SK-N-MC (cell line): Measurements from ENCODE around the gene SMTN.
"Not testable (repeated sequence)": the region's sequence is repeated elsewhere in the genome, so short reads cannot be mapped to it uniquely, and the experiment has no call there.

Experiments used
- DNase-seq: peaks from one replicate; pipeline ENCODE4 v3.0.0-alpha.2; 2011; ENCODE audit warnings: low read depth, low spot score
- H3K27ac ChIP-seq: fragments of 200-600 bp; sonication (generic); 2 replicates; pipeline ENCODE4 v1.5.1; 2016; ENCODE audit warnings: mixed run types
- H3K36me3 ChIP-seq: fragments of 200-600 bp; sonication (generic); 2 replicates; pipeline ENCODE4 v1.6.1; 2017; ENCODE audit warnings: antibody characterized with exemption, low read length, mixed read lengths; ENCODE audit not compliant: insufficient read depth
- H3K4me3 ChIP-seq: fragments of 200-600 bp; sonication (generic); 2 replicates; pipeline ENCODE4 v1.5.1; 2016
- H3K9ac ChIP-seq: fragments of 200-600 bp; sonication (generic); 2 replicates; pipeline ENCODE4 v1.8.0; 2017; ENCODE audit warnings: mixed run types, mixed read lengths; ENCODE audit not compliant: insufficient read length
- H3K9me3 ChIP-seq: fragments of 200-600 bp; sonication (generic); 2 replicates; pipeline ENCODE4 v1.6.1; 2017; ENCODE audit warnings: low read depth, mild to moderate bottlenecking, antibody characterized with exemption, low read length, moderate library complexity, mixed read lengths
- EZH2 ChIP-seq: fragments of 200-600 bp; sonication (generic); IDR thresholded peaks from one replicate; pipeline ENCODE4 v1.6.1; 2017; ENCODE audit warnings: antibody characterized with exemption
- FOXP2 ChIP-seq: optimal IDR thresholded peaks from 2 replicates; pipeline ENCODE3; 2011; ENCODE audit warnings: mild to moderate bottlenecking, moderate library complexity; ENCODE audit not compliant: insufficient read depth; ENCODE audit errors: extremely low read length, control extremely low read depth
- POLR2AphosphoS5 ChIP-seq: IDR thresholded peaks from 2 replicates; pipeline ENCODE4 v1.6.1; 2012; ENCODE audit warnings: mild to moderate bottlenecking, low read depth, low read length, borderline replicate concordance

The SMTN gene

DNA sequence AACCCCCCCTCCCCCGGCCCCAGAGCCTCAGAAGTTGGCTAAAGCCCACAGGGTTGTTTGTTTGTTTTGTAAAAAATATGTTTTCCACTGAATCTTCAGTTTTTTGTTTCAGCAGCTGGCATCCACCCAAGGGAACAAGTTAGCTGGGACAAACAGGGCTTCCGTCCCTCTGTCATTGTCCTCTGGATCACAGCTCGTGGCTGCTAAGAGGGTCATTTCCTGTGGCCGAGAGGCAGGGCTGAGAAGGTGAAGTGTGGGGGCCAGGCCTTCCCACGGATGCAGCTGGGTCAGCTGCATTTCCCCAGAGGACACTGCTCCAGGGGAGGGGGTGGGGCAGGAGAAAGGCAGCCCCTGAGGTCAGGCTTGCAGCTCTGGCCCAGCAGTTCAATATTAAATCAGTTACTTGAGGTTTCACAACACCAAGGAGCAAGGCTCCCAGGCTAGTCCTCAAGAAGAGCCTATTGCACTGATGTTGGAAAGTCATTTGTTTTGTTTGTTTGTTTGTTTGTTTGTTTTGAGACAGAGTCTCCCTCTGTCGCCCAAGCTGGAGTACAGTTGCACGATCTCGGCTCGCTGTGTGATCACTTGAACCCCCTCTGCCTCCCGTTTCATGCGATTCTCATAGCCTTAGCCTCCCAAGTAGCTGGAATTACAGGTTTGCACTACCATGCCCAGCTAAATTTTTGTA is 34.4 kb upstream of the SMTN start:
- Histone ChIP-seq H3K9ac (no peak overlapping the region), H3K9me3 (no peaks in the 10 kb centered on the region), H3K27ac (no peak overlapping the region), H3K36me3 (no peaks in the 10 kb centered on the region), H3K4me3 (no peak overlapping the region)
- no peak for DNase-seq
- TF ChIP-seq EZH2 (no peak), FOXP2 (no peak), POLR2AphosphoS5 (no peak)

- H3K36me3 ChIP-seq = no peaks in the 10 kb centered on the region
- no peak for TF ChIP-seq EZH2
- no peak for TF ChIP-seq POLR2AphosphoS5
- TF ChIP-seq FOXP2 = no peak
- DNase-seq = no peak
- H3K27ac ChIP-seq = no peak overlapping the region
- no peaks in the 10 kb centered on the region for H3K9me3 ChIP-seq
- no peak overlapping the region for H3K9ac ChIP-seq
- H3K4me3 ChIP-seq = no peak overlapping the region
Observed at GRCh38 chr22:31048570-31048969, 32.5 kb upstream of the SMTN start.

DNA sequence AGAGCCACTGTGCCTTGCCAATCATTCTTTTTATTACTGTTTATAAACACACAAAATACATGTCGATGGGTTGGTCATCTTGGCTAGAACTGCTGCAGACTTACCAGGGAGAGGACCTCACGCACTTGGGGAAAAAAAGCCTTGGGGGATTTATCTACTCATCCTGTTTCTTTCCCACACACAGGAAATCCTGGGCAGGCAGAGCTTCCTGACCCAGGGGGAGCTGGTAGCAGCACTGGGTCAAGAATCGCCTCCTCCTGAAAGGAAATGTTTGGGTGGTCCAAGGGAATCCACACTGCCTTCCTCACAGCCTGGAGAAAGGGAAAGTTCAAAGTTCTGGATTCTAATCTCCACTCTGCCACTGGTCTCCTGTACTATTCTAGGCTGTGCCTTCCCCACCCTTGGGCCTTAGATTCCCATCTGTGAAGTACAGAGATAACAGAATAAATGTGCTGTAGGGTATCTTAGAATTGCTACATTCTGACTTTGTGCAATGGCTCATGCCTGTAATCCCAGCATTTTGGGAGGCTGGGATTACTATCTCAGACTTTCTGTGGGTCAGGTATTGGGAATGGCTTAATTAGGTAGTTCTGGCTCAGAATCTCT is 31.2 kb upstream of the SMTN start:
- TF ChIP-seq POLR2AphosphoS5 (no peak), EZH2 (no peak), FOXP2 (no peak)
- Histone ChIP-seq H3K4me3 (no peak overlapping the region), H3K9ac (no peak overlapping the region), H3K36me3 (no peaks in the 10 kb centered on the region), H3K27ac (no peak overlapping the region), H3K9me3 (no peaks in the 10 kb centered on the region)
- no peak for DNase-seq

DNA sequence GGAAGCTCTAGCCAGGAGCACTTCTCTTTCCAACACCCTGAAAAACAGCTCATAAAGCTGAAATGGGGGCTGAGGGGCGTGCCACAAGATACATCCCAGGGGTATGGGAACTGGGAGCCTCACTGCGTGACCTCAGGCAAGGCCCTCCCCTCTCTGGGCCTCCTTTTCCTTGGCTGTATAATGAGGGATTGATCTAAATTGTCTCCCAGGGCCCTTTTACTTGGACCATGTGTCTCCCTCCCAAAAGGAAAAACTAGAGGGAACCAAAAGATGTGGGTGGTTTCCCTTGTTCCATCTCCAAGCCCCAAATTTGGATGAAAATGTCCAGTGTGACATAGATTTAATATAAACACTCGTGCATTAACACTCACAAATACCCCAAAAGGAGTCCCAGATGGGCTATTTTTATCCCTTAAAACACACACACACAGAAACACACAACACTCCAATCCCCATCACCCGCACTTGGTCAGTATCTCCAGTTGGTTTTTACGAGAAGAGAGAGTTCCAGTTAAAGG is 25.9 kb upstream of the SMTN start:
- no peak for TF ChIP-seq FOXP2
- no peak for TF ChIP-seq EZH2
- no peak for TF ChIP-seq POLR2AphosphoS5
- H3K4me3 ChIP-seq = peak overlapping the region; percentile 37
- no peaks in the 10 kb centered on the region for H3K9me3 ChIP-seq
- no peak for DNase-seq
- peak overlapping the region; percentile 42 for H3K9ac ChIP-seq
- no peaks in the 10 kb centered on the region for H3K36me3 ChIP-seq
- peak overlapping the region; percentile 58; the same call in 1 of the 2 replicates for H3K27ac ChIP-seq

- Histone ChIP-seq H3K4me3 (peak overlapping the region; percentile 37), H3K27ac (peak overlapping the region; percentile 58; the same call in 1 of the 2 replicates), H3K36me3 (no peaks in the 10 kb centered on the region), H3K9me3 (no peaks in the 10 kb centered on the region), H3K9ac (peak overlapping the region; percentile 42)
- DNase-seq = peak; percentile 18
- TF ChIP-seq EZH2 = no peak
- no peak for TF ChIP-seq FOXP2
- no peak for TF ChIP-seq POLR2AphosphoS5
Observed at GRCh38 chr22:31055635-31056159, 25.4 kb upstream of the SMTN start.

DNA sequence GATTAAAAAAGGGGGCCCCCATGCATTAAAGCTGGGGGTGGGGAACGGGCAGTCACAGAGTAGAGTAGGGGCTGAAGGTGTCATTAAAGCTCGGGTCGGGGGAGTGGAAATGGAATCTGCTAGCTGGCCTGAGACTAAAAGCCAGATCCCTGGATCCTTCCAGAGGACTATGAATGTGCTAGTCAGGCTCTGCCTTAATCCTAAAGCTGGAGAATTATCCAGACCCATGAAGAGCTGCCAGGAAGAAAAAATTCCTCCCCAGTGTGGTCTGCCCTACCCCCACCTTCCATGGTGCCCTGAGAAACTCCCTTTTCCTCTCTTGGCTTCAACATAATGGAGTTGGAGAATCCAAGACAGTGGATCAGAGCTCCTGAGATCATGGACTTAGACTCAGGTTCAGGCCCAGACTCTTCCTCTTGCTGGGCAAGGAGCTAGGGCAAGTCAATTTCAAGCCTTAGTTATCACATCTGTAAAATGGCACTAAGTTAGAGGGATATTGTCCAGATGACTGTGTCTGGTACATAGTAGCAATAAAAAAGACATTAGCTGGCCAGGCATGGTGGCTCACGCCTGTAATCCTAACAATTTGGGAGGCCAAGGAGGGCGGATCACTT is 24.0 kb upstream of the SMTN start:
- no peak overlapping the region for H3K27ac ChIP-seq
- H3K36me3 ChIP-seq = no peaks in the 10 kb centered on the region
- DNase-seq = no peak
- no peaks in the 10 kb centered on the region for H3K9me3 ChIP-seq
- TF ChIP-seq POLR2AphosphoS5 = no peak
- no peak for TF ChIP-seq FOXP2
- no peak for TF ChIP-seq EZH2
- no peak overlapping the region for H3K9ac ChIP-seq
- H3K4me3 ChIP-seq = no peak overlapping the region

DNA sequence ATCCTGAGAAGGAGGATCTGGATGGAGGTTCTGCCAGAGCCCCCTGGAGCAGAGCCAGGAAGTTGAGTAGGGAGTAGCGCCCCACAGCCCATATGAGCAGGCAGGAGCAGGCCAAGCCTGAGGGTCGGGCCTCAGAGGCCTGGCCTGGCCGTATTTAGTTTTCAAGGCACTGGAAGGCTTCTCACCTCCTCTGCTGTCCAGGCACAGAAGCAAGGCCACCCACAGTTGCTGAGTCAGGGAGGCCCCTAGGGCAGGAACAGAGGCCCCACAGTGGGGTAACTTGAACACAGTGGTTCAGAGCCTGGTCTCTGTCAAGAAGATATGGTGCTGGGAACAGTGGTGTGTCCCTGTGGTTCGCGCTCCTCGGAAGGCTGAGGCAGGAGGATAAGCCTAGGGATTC is 21.5 kb upstream of the SMTN start:
- H3K27ac ChIP-seq = not testable (repeated sequence)

GRCh38 chr22:31062566-31063230 is 18.4 kb upstream of the SMTN start:
- TF ChIP-seq EZH2 (no peak), POLR2AphosphoS5 (no peak), FOXP2 (no peak)
- no peak overlapping the region for H3K4me3 ChIP-seq
- no peak overlapping the region for H3K9ac ChIP-seq
- DNase-seq = no peak
- H3K9me3 ChIP-seq = no peaks in the 10 kb centered on the region
- H3K36me3 ChIP-seq = no peaks in the 10 kb centered on the region
- no peak overlapping the region for H3K27ac ChIP-seq

More for the DNA sequence above, 21.5 kb upstream of the SMTN start:
- not testable (repeated sequence) for DNase-seq, H3K4me3 ChIP-seq, H3K9ac ChIP-seq, H3K9me3 ChIP-seq, H3K36me3 ChIP-seq
